ENCODE results near the gene CD207. TPM values are rescaled to one million over a fixed set of nuclear protein-coding genes. Genes with fewer than 3 reads are reported as not detected.

The CD207 gene
- total and polyA plus RNA-seq, 4 donors, result 0.06 to 1.8 (median 0.49) TPM

GRCh38 chr2:70827388-70827787 lies 8.2 kb downstream of the CD207 start:
- DNase-seq, result no peak
- ATAC-seq (ENCODE audit: insufficient read depth, low FRiP score), result no peak
- Histone ChIP-seq H3K27ac (ENCODE audit: low read depth in 1 of 2, low read length in 1 of 2) (no peak overlapping the region), H3K4me3 (no peak overlapping the region), H3K36me3 (ENCODE audit: control insufficient read depth in 4 of 4, insufficient read depth in 4 of 4, low read length in 4 of 4) (no peaks in the 10 kb centered on the region), H3K27me3 (ENCODE audit: control insufficient read depth in 3 of 3, insufficient read depth in 3 of 3, low read length in 2 of 3) (peaks cover 0 to 7% (median 0%) of the 10 kb centered on the region in 3 donors), H3K9ac (ENCODE audit: insufficient read depth in 1 of 2, low read length in 2 of 2) (no peak overlapping the region), H3K9me3 (ENCODE audit: control insufficient read depth in 4 of 4, insufficient read depth in 3 of 4, low read length in 3 of 4) (no peaks in the 10 kb centered on the region), H3K4me1 (ENCODE audit: control insufficient read depth in 5 of 5, insufficient read depth in 5 of 5, low read length in 5 of 5) (peaks cover 0 to 5% (median 0%) of the 10 kb centered on the region in 5 donors)
- no peak for TF ChIP-seq CTCF (IDR thresholded peaks at IDR 0.05; ENCODE audit: control extremely low read depth, extremely low read depth)
- WGBS, 2 donors, result 52 to 64% methylated on average over 5 of the region's 5 CpGs

GRCh38 chr2:70826696-70827350 lies 8.8 kb downstream of the CD207 start:
- H3K9ac ChIP-seq (ENCODE audit: insufficient read depth in 1 of 2, low read length in 2 of 2), result no peak overlapping the region
- H3K4me3 ChIP-seq, result no peak overlapping the region
- H3K9me3 ChIP-seq (ENCODE audit: control insufficient read depth in 4 of 4, insufficient read depth in 3 of 4, low read length in 3 of 4), result no peaks in the 10 kb centered on the region
- peaks cover 0 to 7% (median 0%) of the 10 kb centered on the region in 3 donors for H3K27me3 ChIP-seq (ENCODE audit: control insufficient read depth in 3 of 3, insufficient read depth in 3 of 3, low read length in 2 of 3)
- 30 to 69% methylated on average over 4 of the region's 4 CpGs for WGBS, 2 donors
- ATAC-seq (ENCODE audit: insufficient read depth, low FRiP score) (no peak), DNase-seq (peak in 2 of 3 donors; percentile 26 to 32)
- no peak overlapping the region for H3K27ac ChIP-seq (ENCODE audit: low read depth in 1 of 2, low read length in 1 of 2)
- H3K36me3 ChIP-seq (ENCODE audit: control insufficient read depth in 4 of 4, insufficient read depth in 4 of 4, low read length in 4 of 4), result no peaks in the 10 kb centered on the region
- no peak for TF ChIP-seq CTCF (IDR thresholded peaks at IDR 0.05; ENCODE audit: control extremely low read depth, extremely low read depth)
- peaks cover 0 to 5% (median 0%) of the 10 kb centered on the region in 5 donors for H3K4me1 ChIP-seq (ENCODE audit: control insufficient read depth in 5 of 5, insufficient read depth in 5 of 5, low read length in 5 of 5)

GRCh38 chr2:70823249-70823648 lies 12.4 kb downstream of the CD207 start:
- peaks cover 0 to 6% (median 0%) of the 10 kb centered on the region in 3 donors for H3K27me3 ChIP-seq (ENCODE audit: control insufficient read depth in 3 of 3, insufficient read depth in 3 of 3, low read length in 2 of 3)
- H3K9me3 ChIP-seq (ENCODE audit: control insufficient read depth in 4 of 4, insufficient read depth in 3 of 4, low read length in 3 of 4), result no peaks in the 10 kb centered on the region
- H3K27ac ChIP-seq (ENCODE audit: low read depth in 1 of 2, low read length in 1 of 2), result no peak overlapping the region
- peaks cover 0 to 3% (median 0%) of the 10 kb centered on the region in 5 donors for H3K4me1 ChIP-seq (ENCODE audit: control insufficient read depth in 5 of 5, insufficient read depth in 5 of 5, low read length in 5 of 5)
- no peak overlapping the region for H3K9ac ChIP-seq (ENCODE audit: insufficient read depth in 1 of 2, low read length in 2 of 2)
- 74 to 78% methylated on average over 5 of the region's 5 CpGs for WGBS, 2 donors
- H3K36me3 ChIP-seq (ENCODE audit: control insufficient read depth in 4 of 4, insufficient read depth in 4 of 4, low read length in 4 of 4), result no peaks in the 10 kb centered on the region
- no peak for DNase-seq
- ATAC-seq (ENCODE audit: insufficient read depth, low FRiP score), result no peak
- no peak overlapping the region for H3K4me3 ChIP-seq
- no peak for TF ChIP-seq CTCF (IDR thresholded peaks at IDR 0.05; ENCODE audit: control extremely low read depth, extremely low read depth)

Data from lung (tissue), 12 donors.